Activated T-cell treated with anti-CD3 and anti-CD28 coated beads for 4 hours (primary cell): Measurements from ENCODE around the gene MYF6.

ENCODE experiments used
- DNase-seq: peaks from one replicate; pipeline ENCODE4 v3.0.0-alpha.2; 2020

The MYF6 gene

GRCh38 chr12:80708259-80708974 lies 983 bp downstream of the MYF6 start:
- DNase-seq = no peak

GRCh38 chr12:80708975-80709328 lies 1.5 kb downstream of the MYF6 start:
- DNase-seq = no peak

- DNase-seq = no peak
Measured at GRCh38 chr12:80709811-80710726, 2.6 kb downstream of the MYF6 start.

GRCh38 chr12:80710727-80711449 lies 3.5 kb downstream of the MYF6 start:
- no peak for DNase-seq

GRCh38 chr12:80711866-80712265 lies 4.4 kb downstream of the MYF6 start:
- no peak for DNase-seq

- no peak for DNase-seq
Measured at GRCh38 chr12:80712866-80713265, 5.4 kb downstream of the MYF6 start.

GRCh38 chr12:80713419-80713818 lies 6.0 kb downstream of the MYF6 start:
- DNase-seq = no peak

- no peak for DNase-seq
Measured at GRCh38 chr12:80714055-80714454, 6.6 kb downstream of the MYF6 start.

GRCh38 chr12:80714846-80715245 lies 7.4 kb downstream of the MYF6 start:
- no peak for DNase-seq

- DNase-seq = no peak
Measured at GRCh38 chr12:80715713-80716249, 8.3 kb downstream of the MYF6 start.

- no peak for DNase-seq
Measured at GRCh38 chr12:80716696-80717469, 9.4 kb downstream of the MYF6 start, which contains the start of gene MYF5. TSS of gene MYF5 (plus strand) at chr12:80716912. CDS start at chr12:80717064, 152 bp downstream.

- DNase-seq = no peak
Measured at GRCh38 chr12:80717856-80718255, 10.4 kb downstream of the MYF6 start.

GRCh38 chr12:80720516-80720915 lies 13.1 kb downstream of the MYF6 start:
- no peak for DNase-seq

GRCh38 chr12:80721326-80721725 lies 13.9 kb downstream of the MYF6 start:
- DNase-seq = no peak

- no peak for DNase-seq
Measured at GRCh38 chr12:80745851-80746505, 38.5 kb downstream of the MYF6 start.

GRCh38 chr12:80747800-80748199 lies 40.4 kb downstream of the MYF6 start:
- DNase-seq = no peak

- DNase-seq = no peak
Measured at GRCh38 chr12:80749456-80749855, 42.0 kb downstream of the MYF6 start.

- no peak for DNase-seq
Measured at GRCh38 chr12:80752464-80752863, 45.0 kb downstream of the MYF6 start.

- DNase-seq = no peak
Measured at GRCh38 chr12:80754274-80754673, 46.8 kb downstream of the MYF6 start.

- DNase-seq = no peak
Measured at GRCh38 chr12:80756875-80757274, 49.4 kb downstream of the MYF6 start.
